Activated CD4-positive, alpha-beta T cell treated with anti-CD3 and anti-CD28 coated beads, Interleukin-2, Interleukin-6, amounts not matched to agents 100 ng/mL and 50 ng/mL, durations not matched to agents 16 hours and 8 hours (primary cell): Measurements from ENCODE around the gene TPBGL.

Experiments
- DNase-seq: peaks from one replicate; pipeline ENCODE4 v3.0.0-alpha.2; 2020

Gene TPBGL

GRCh38 chr11:75246671-75247350 lies 6.2 kb downstream of the TPBGL start:
- DNase-seq: no peak

GRCh38 chr11:75248924-75249256 lies 8.3 kb downstream of the TPBGL start:
- DNase-seq: no peak

GRCh38 chr11:75249704-75250103 lies 9.1 kb downstream of the TPBGL start:
- DNase-seq: no peak

GRCh38 chr11:75254326-75254725 lies 13.8 kb downstream of the TPBGL start:
- no peak for DNase-seq

GRCh38 chr11:75260396-75261170 lies 20.0 kb downstream of the TPBGL start:
- no peak for DNase-seq

GRCh38 chr11:75261902-75262361 lies 21.4 kb downstream of the TPBGL start:
- no peak for DNase-seq

- no peak for DNase-seq
Measured at GRCh38 chr11:75262436-75262835, 21.9 kb downstream of the TPBGL start.

GRCh38 chr11:75262961-75263852 lies 22.6 kb downstream of the TPBGL start:
- no peak for DNase-seq

DNA sequence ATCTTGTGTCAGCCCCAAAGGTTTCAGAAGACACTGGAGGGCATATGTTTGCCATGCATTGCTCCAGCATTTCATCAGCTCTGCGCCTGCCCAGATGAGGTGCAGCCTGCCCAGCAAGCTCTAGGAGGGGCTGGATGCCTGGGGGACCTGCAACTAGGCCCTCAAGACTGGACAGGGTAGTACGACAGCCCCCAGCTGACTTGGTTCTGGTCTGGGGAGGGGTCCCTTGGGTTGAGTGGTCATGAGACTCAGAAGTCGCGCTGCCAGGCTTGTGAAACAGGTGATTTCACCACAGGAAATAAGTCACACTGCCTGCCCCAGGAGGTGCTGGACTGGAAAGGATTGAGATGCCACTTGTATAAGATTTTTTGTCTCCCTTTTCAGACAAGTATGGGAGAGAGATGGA lies 23.4 kb downstream of the TPBGL start:
- peak; percentile 26 for DNase-seq

GRCh38 chr11:75264356-75264755 lies 23.8 kb downstream of the TPBGL start:
- DNase-seq: no peak

- DNase-seq: no peak
Measured at GRCh38 chr11:75264971-75265370, 24.4 kb downstream of the TPBGL start.

DNA sequence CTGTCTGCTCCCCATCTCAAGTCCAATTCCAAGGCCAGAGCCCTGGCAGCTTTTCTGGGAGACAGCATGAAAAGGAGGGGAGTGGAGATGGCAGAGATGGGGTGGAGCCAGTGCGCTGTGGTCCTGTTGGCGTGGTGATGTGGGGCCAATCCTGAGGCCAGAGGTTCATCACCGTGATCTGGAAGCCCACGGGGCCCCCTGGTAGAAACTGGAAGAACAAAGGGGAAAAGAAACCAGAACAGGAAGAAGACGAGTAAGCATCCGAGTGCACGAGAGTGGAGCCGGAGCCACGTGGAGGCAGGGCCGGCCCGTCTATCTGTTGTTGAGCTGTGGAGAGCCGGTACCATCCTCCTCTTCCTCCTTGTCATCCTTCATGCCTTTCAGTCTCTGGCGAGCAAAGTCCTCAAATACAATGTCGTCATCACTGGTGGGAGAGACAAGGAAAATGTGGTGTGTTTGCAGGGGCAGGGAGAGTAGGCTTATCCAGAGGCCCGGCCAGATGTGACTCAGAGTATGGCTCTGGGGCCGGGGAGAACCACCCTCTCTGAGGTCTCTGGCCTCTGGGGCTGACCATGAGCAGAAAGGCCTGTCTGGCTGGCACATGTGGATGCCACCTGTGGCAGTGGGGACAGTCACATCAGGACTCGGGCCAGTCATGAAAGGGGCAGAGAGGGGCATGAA lies 25.4 kb downstream of the TPBGL start:
- DNase-seq: no peak

GRCh38 chr11:75267171-75267970 lies 26.8 kb downstream of the TPBGL start:
- no peak for DNase-seq

DNA sequence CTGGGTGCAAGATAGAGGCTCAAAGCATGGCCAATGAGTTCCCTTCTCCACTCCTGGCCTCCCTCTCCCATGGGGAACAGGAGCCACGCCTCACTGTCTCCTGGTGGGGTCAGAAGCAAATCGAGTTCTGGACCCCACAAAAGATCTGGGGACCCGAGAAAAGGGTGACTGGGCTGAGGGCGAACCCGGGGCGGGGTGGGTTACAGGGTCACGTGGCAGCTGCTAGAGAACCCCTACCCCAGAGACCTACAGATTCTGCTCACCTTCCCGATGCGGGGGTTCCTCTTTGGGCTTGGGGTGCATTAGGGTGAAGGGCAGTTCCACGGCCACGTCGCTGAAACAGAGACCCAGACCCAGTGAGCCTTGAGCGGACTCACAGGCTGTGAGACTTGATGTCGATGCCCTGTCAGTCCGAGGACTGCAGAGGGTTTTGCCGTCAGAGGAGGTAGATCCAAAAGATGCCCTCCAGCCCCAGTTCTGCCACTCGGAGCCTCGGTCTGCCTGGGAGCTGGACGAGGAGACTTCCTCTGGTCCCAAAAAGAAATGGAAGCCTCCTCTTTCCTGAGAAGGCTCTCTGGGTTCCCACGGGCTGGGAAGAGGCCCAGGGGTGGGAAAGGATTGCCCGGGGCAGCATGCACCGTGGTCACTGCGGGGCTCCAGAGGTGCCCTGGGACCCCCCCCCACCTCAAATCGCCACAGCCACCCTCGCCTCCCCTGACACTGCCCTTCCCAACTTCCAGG lies 28.2 kb downstream of the TPBGL start:
- no peak for DNase-seq

- DNase-seq: no peak
Measured at GRCh38 chr11:75269367-75269660, 28.7 kb downstream of the TPBGL start.

DNA sequence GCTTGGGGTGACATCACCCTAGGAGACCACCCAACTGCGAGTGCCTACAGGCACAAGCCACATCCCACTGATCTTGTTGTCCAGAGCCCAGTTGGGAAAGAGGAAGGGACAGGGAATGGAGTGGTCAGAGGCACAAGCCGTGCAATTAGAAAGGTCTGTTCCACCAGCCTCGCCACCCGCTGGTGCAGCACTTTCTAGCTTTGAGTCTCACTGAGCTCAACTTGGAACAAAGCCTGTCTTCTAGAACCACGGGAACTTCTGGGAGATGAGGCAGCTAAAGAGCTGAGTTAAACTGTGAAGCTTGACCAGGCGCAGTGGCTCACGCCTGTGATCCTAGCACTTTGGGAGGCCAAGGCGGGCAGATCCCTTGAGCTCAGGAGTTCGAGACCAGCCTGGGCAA lies 29.3 kb downstream of the TPBGL start:
- no peak for DNase-seq

DNA sequence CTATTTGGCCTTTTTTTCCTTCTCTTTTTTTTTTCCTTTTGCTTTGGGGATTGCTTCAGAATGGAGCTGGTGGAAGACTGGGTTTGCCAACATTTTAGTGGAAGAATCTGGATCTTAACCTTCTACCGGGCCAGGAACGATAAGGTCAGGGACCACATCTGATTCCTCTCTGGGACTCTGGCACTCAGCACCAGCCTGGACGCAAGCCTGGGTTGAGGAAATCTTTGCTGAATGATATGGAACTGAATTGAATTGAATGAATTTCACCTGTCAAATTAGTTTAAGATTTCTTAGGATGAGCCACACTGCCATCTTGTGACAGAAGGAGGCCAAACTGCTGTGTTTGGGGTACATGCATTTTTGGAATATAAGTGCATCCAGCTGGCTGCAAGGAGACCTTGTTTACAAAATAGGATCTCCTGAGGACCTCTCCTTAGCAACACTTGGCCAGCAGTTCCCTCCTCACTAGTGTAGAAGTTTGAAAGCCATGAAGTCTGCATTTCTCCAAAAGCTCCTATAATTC lies 30.4 kb downstream of the TPBGL start:
- DNase-seq: peak; percentile 14

DNA sequence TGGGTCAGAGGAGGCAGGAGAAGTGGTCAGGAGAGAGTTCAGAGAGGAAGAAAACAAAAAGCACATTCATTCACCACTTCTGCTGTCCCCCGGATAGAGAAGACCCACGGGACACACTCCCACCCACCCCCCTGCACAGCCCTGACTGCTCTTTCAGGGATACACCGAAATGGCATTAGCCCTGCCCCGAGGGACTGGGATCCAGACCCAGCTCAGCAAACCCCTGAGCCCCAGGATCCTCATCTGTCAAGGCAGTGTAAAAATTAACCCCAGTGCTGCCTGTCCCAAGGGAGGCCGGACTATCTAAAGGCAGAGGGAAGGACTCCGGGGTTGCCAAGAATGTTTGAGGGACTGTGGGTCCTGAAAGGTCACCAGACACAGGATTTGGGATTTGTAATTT lies 31.2 kb downstream of the TPBGL start:
- DNase-seq: no peak

DNA sequence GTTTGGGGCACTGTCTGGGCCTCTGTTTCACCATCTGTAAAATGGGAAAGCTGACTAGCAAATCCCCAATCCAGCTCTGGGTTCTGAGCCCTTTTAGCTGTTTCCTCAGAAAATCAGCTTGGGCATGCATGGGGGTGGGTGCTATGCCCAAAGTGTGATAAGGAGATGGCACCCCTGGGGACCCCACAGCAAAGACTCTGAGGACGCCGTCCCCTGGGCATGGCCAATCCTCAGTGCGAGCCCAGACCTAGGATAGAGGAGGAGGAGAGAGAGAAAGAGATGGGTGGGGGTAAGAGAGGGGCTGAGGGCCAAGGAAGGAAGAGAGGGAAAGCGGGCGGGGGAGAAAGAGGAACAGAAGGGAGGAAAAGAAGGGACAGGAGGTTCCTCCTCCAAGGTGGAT lies 31.8 kb downstream of the TPBGL start:
- DNase-seq: no peak

DNA sequence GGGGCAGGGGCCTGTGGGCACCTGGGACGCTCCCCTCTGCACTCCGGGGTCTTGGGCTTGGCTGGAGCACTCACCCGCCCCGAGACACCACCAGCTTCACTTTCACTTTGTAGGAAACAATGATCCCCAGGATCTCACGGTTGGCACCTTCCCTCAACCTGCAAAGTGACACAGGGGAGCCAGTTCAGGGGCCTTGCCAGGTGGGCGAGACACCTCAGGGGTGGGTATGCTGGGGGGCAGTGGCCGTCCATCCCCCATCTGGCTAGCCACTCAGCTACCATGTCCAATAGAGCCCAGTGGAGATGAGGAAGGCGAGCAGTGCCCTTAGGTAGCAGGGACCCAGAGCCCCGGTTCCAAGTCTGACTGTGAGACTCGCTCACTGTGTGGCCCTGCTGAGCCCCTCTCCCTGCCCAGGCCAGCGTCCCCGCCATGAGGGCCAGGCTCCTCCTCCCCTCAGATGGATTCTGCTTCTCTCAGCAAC lies 32.3 kb downstream of the TPBGL start:
- no peak for DNase-seq
